Measurements from ENCODE around the gene WDR53. TPM values are rescaled to one million over a fixed set of nuclear protein-coding genes. Genes with fewer than 3 reads are reported as not detected.

WDR53 gene
- total and polyA plus RNA-seq, 2 donors (not counting 3 experiments of a cell fraction or from before 2014, with no cell fraction given) = 5.2 to 13.0 TPM

DNA sequence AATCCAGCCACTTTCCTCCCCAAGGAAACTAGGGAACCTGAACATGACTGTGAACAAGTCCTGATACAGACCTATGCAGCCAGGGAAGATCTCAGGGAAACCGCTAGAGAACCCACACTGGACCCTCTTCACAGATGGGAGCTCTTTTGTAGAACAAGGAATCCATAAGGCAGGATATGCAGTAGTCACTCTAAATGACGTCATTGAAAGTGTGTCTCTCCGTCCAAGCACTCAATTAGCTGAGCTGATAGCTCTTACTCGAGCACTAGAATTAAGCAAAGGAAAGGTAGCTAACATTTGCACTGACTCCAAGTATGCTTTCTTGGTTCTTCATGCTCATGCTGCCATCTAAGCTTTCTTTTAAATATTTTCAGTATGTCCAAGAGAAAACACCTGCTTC, 43.2 kb downstream of the WDR53 start:
- DNase-seq (ENCODE audit: low read depth, low spot score) (no peak), FAIRE-seq (no peak)
- Histone ChIP-seq H3K27ac (ENCODE audit: insufficient read depth, low read depth, low read length) (no peak overlapping the region), H3K9me3 (replicated peaks; ENCODE audit: control insufficient read depth, insufficient read depth, low read length) (no peaks in the 10 kb centered on the region), H4K20me1 (replicated peaks; ENCODE audit: control insufficient read depth, extremely low read depth, insufficient read depth, low read length) (no peaks in the 10 kb centered on the region), H2AFZ (ENCODE audit: low read depth, low read length) (no peak overlapping the region), H3K79me2 (ENCODE audit: control insufficient read depth, insufficient read depth, low read length) (no peaks in the 10 kb centered on the region), H3K4me3 (replicated peaks in 1 of 3; ENCODE audit: insufficient read depth in 1 of 3, low read depth in 1 of 3, low read length in 3 of 3) (no peak overlapping the region), H3K27me3 (ENCODE audit: control insufficient read depth in 2 of 2, insufficient read depth in 2 of 2, low read length in 2 of 2) (no peaks in the 10 kb centered on the region), H3K9me1 (replicated peaks; ENCODE audit: control insufficient read depth, extremely low read depth, insufficient read depth, low read length) (no peaks in the 10 kb centered on the region), H3K4me1 (ENCODE audit: control insufficient read depth, extremely low read depth, insufficient read depth, low read length) (peaks cover 4% of the 10 kb centered on the region), H3K36me3 (ENCODE audit: control insufficient read depth in 2 of 2, extremely low read depth in 1 of 2, insufficient read depth in 2 of 2, low read length in 2 of 2) (no peaks in the 10 kb centered on the region), H3K9ac (replicated peaks; ENCODE audit: extremely low read depth, insufficient read depth, low read length) (no peak overlapping the region), H3K4me2 (ENCODE audit: insufficient read depth, low read length) (no peak overlapping the region)
- POLR2A ChIA-PET = no interaction called here
- TF ChIP-seq, protein P1, sequence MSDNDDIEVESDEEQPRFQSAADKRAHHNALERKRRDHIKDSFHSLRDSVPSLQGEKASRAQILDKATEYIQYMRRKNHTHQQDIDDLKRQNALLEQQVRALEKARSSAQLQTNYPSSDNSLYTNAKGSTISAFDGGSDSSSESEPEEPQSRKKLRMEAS (IDR thresholded peaks at IDR 0.05; ENCODE audit: insufficient read depth, insufficient read length) = no peak
- TF ChIP-seq POLR2A (IDR thresholded peaks at IDR 0.05; ENCODE audit: low read depth, low read length) (no peak), MYC (IDR thresholded peaks at IDR 0.05; ENCODE audit: low read depth, low read length) (no peak), FOS (IDR thresholded peaks at IDR 0.05; ENCODE audit: borderline replicate concordance, insufficient read depth, low read length) (no peak), JUN (IDR thresholded peaks at IDR 0.05; ENCODE audit: borderline replicate concordance, insufficient read depth, insufficient read length, low read depth) (no peak), GATA2 (IDR thresholded peaks at IDR 0.05; ENCODE audit: insufficient read depth, insufficient read length, low read depth, low read length) (no peak), POLR2AphosphoS5 (IDR thresholded peaks at IDR 0.05; ENCODE audit: insufficient read depth, low read depth, low read length) (no peak), EZH2 (IDR thresholded peaks at IDR 0.05; ENCODE audit: borderline replicate concordance, low read depth, low read length, severe bottlenecking) (no peak), CTCF (IDR thresholded peaks at IDR 0.05; ENCODE audit: extremely low read depth in 1 of 2, insufficient read depth in 1 of 2, low read depth in 1 of 2, low read length in 2 of 2) (no peak)
- BruUV-seq (replicated peaks) = no TSS peak
- intact Hi-C loops (cut with micrococcal nuclease) = loop anchor here (10.0 kb wide), 1 partner anchor 630 kb away; no protein-coding TSS in a partner anchor
- dilution Hi-C loops (cut with MboI; ENCODE audit: extremely low pct_ligation_motif_present, low sequenced_read_pairs) = no loop called here
- CTCF ChIA-PET = interaction anchor here (0.7 to 5.7 kb wide), 9 partner anchors 8 to 444 kb away, joined by 3 to 75 read pairs (median 4); no protein-coding TSS in a partner anchor

Measured in endothelial cell of umbilical vein (primary cell).